Lower leg skin (tissue), 3 donors: ENCODE measurements around the gene ZNF76.

Experiments used
- POLR2A ChIP-seq, 2 donors: fragments of 450-650 bp; IDR thresholded peaks; one replicate each; pipeline ENCODE4 v1.6.1; 2016 to 2017; ENCODE audit warnings: antibody characterized with exemption in 2 of 2, mild to moderate bottlenecking in 1 of 2, moderate library complexity in 1 of 2
- TF ChIP-seq, protein P1 (sequence below), 3 donors: fragments of 450-650 bp; IDR thresholded peaks; one replicate each; pipeline ENCODE4 v1.5.1; 2016; ENCODE audit warnings: antibody characterized with exemption in 3 of 3, mild to moderate bottlenecking in 3 of 3, moderate library complexity in 2 of 3

DNA sequence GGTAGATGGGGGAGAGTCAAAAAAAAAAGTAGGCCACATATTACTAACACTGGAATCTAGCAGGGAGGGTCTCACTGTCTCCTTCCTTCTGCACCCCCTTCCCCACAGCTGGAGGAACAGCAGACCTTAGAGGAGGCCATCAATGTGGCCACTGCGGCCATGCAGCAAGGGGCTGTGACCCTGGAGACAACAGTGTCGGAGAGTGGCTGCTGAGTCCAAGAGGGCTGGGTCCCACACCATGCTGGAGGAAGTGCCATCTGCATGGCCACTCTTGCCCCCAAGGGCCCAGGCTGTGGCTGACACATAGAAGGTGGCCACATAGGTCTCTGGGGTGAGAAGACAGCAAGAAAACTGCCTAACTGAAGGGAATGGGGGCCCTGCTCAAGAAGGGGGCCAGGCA lies 35.5 kb downstream of the ZNF76 start:
- TF ChIP-seq, protein P1, sequence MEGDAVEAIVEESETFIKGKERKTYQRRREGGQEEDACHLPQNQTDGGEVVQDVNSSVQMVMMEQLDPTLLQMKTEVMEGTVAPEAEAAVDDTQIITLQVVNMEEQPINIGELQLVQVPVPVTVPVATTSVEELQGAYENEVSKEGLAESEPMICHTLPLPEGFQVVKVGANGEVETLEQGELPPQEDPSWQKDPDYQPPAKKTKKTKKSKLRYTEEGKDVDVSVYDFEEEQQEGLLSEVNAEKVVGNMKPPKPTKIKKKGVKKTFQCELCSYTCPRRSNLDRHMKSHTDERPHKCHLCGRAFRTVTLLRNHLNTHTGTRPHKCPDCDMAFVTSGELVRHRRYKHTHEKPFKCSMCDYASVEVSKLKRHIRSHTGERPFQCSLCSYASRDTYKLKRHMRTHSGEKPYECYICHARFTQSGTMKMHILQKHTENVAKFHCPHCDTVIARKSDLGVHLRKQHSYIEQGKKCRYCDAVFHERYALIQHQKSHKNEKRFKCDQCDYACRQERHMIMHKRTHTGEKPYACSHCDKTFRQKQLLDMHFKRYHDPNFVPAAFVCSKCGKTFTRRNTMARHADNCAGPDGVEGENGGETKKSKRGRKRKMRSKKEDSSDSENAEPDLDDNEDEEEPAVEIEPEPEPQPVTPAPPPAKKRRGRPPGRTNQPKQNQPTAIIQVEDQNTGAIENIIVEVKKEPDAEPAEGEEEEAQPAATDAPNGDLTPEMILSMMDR (IDR thresholded peaks at IDR 0.05), result no peak
- TF ChIP-seq POLR2A (IDR thresholded peaks at IDR 0.05), result no peak
